Measurements from ENCODE around the gene NTM.

The NTM gene

GRCh38 chr11:131717616-131718015, 347.2 kb downstream of the NTM start:
- no peak for TF ChIP-seq SP1 (IDR thresholded peaks at IDR 0.05)
- no peak for TF ChIP-seq CTBP1 (IDR thresholded peaks at IDR 0.05; ENCODE audit: borderline replicate concordance)
- TF ChIP-seq ZNF384 (IDR thresholded peaks at IDR 0.05): no peak
- TF ChIP-seq NFRKB (IDR thresholded peaks at IDR 0.05): no peak
- no peak for TF ChIP-seq FOXK2 (IDR thresholded peaks at IDR 0.05)
- TF ChIP-seq SUZ12 (IDR thresholded peaks at IDR 0.05): no peak
- no peak for TF ChIP-seq FOXA1 (IDR thresholded peaks at IDR 0.05)
- no peak for TF ChIP-seq PKNOX1 (IDR thresholded peaks at IDR 0.05)
- no peak for TF ChIP-seq L3MBTL2 (conservative IDR thresholded peaks at IDR 0.05)
- no peak for TF ChIP-seq HDGF (IDR thresholded peaks at IDR 0.05; ENCODE audit: borderline replicate concordance)
- no peak for TF ChIP-seq FOXM1 (IDR thresholded peaks at IDR 0.05; ENCODE audit: borderline replicate concordance)
- no peak for TF ChIP-seq ARNT (IDR thresholded peaks at IDR 0.05)
- no peak for TF ChIP-seq LEF1 (IDR thresholded peaks at IDR 0.05; ENCODE audit: borderline replicate concordance)
- no peak for TF ChIP-seq ELF4 (IDR thresholded peaks at IDR 0.05)
- TF ChIP-seq TARDBP (IDR thresholded peaks at IDR 0.05): no peak
- TF ChIP-seq BHLHE40 (IDR thresholded peaks at IDR 0.05; ENCODE audit: borderline replicate concordance): no peak
- POLR2A ChIA-PET: no interaction called here
- DNase-seq (ENCODE audit: extremely low spot score): no peak
- CTCF ChIA-PET: no interaction called here

GRCh38 chr11:131723088-131723487, 352.7 kb downstream of the NTM start:
- ChIA-PET POLR2A (no interaction called here), CTCF (interaction anchor here (1.6 kb wide), 1 partner anchor 28 kb away, joined by 3 read pairs; no protein-coding TSS in a partner anchor)
- TF ChIP-seq LEF1 (IDR thresholded peaks at IDR 0.05; ENCODE audit: borderline replicate concordance) (no peak), SUZ12 (IDR thresholded peaks at IDR 0.05) (no peak), CTBP1 (IDR thresholded peaks at IDR 0.05; ENCODE audit: borderline replicate concordance) (no peak), SP1 (IDR thresholded peaks at IDR 0.05) (no peak), PKNOX1 (IDR thresholded peaks at IDR 0.05) (no peak), BHLHE40 (IDR thresholded peaks at IDR 0.05; ENCODE audit: borderline replicate concordance) (no peak), L3MBTL2 (conservative IDR thresholded peaks at IDR 0.05) (no peak), FOXK2 (IDR thresholded peaks at IDR 0.05) (no peak), ARNT (IDR thresholded peaks at IDR 0.05) (no peak), FOXA1 (IDR thresholded peaks at IDR 0.05) (no peak), ELF4 (IDR thresholded peaks at IDR 0.05) (no peak), FOXM1 (IDR thresholded peaks at IDR 0.05; ENCODE audit: borderline replicate concordance) (no peak), HDGF (IDR thresholded peaks at IDR 0.05; ENCODE audit: borderline replicate concordance) (no peak), TARDBP (IDR thresholded peaks at IDR 0.05) (no peak), NFRKB (IDR thresholded peaks at IDR 0.05) (no peak), ZNF384 (IDR thresholded peaks at IDR 0.05) (no peak)
- DNase-seq (ENCODE audit: extremely low spot score): no peak

GRCh38 chr11:131724436-131724975, 354.1 kb downstream of the NTM start:
- TF ChIP-seq FOXM1 (IDR thresholded peaks at IDR 0.05; ENCODE audit: borderline replicate concordance): no peak
- TF ChIP-seq ARNT (IDR thresholded peaks at IDR 0.05): no peak
- no peak for TF ChIP-seq ELF4 (IDR thresholded peaks at IDR 0.05)
- TF ChIP-seq SUZ12 (IDR thresholded peaks at IDR 0.05): no peak
- TF ChIP-seq PKNOX1 (IDR thresholded peaks at IDR 0.05): no peak
- no peak for TF ChIP-seq TARDBP (IDR thresholded peaks at IDR 0.05)
- ChIA-PET CTCF (interaction anchor here (1.6 kb wide), 1 partner anchor 29 kb away, joined by 3 read pairs; no protein-coding TSS in a partner anchor), POLR2A (no interaction called here)
- no peak for DNase-seq (ENCODE audit: extremely low spot score)

GRCh38 chr11:131734871-131735270, 364.5 kb downstream of the NTM start:
- ChIA-PET POLR2A (no interaction called here), CTCF (no interaction called here)
- no peak for DNase-seq (ENCODE audit: extremely low spot score)
- no peak for TF ChIP-seq TARDBP (IDR thresholded peaks at IDR 0.05)
- no peak for TF ChIP-seq NFRKB (IDR thresholded peaks at IDR 0.05)
- TF ChIP-seq ELF4 (IDR thresholded peaks at IDR 0.05): no peak
- no peak for TF ChIP-seq ARNT (IDR thresholded peaks at IDR 0.05)
- TF ChIP-seq FOXM1 (IDR thresholded peaks at IDR 0.05; ENCODE audit: borderline replicate concordance): no peak
- no peak for TF ChIP-seq HDGF (IDR thresholded peaks at IDR 0.05; ENCODE audit: borderline replicate concordance)
- TF ChIP-seq LEF1 (IDR thresholded peaks at IDR 0.05; ENCODE audit: borderline replicate concordance): no peak
- TF ChIP-seq FOXK2 (IDR thresholded peaks at IDR 0.05): no peak
- TF ChIP-seq L3MBTL2 (conservative IDR thresholded peaks at IDR 0.05): no peak
- no peak for TF ChIP-seq CTBP1 (IDR thresholded peaks at IDR 0.05; ENCODE audit: borderline replicate concordance)
- no peak for TF ChIP-seq ZNF384 (IDR thresholded peaks at IDR 0.05)
- no peak for TF ChIP-seq PKNOX1 (IDR thresholded peaks at IDR 0.05)

- DNase-seq (ENCODE audit: extremely low spot score): no peak
- TF ChIP-seq CTBP1 (IDR thresholded peaks at IDR 0.05; ENCODE audit: borderline replicate concordance) (no peak), BHLHE40 (IDR thresholded peaks at IDR 0.05; ENCODE audit: borderline replicate concordance) (no peak), FOXM1 (IDR thresholded peaks at IDR 0.05; ENCODE audit: borderline replicate concordance) (no peak), SUZ12 (IDR thresholded peaks at IDR 0.05) (no peak), FOXA1 (IDR thresholded peaks at IDR 0.05) (no peak)
- CTCF ChIA-PET: no interaction called here
- POLR2A ChIA-PET: no interaction called here
Measured at GRCh38 chr11:131737357-131737756, 366.9 kb downstream of the NTM start.
